Lung microvascular endothelial cell (primary cell): Measurements from ENCODE around the gene XXYLT1. TPM values are rescaled to one million over a fixed set of nuclear protein-coding genes. Genes with fewer than 3 reads are reported as not detected.
A peak's percentile ranks its signal among the peaks of the same experiment; 100 is the strongest.
"Not testable (repeated sequence)": the region's sequence is repeated elsewhere in the genome, so short reads cannot be mapped to it uniquely, and the experiment has no call there.

ENCODE experiments used
- DNase-seq, 2 donors: peaks; one replicate each; pipeline versions ENCODE4 v3.0.0 to v3.0.0-alpha.2; 2010; ENCODE audit warnings: low read depth in 2 of 2
- total RNA-seq: library from RNA; depleted of rRNA; stranded (reverse); fragments of >200 nt; gene quantifications from 2 replicates; pipeline ENCODE4 v1.2.1, GENCODE V29; 2014

The XXYLT1 gene
- total RNA-seq, 1 donor from 2014 or later, result 24.6 TPM

DNA sequence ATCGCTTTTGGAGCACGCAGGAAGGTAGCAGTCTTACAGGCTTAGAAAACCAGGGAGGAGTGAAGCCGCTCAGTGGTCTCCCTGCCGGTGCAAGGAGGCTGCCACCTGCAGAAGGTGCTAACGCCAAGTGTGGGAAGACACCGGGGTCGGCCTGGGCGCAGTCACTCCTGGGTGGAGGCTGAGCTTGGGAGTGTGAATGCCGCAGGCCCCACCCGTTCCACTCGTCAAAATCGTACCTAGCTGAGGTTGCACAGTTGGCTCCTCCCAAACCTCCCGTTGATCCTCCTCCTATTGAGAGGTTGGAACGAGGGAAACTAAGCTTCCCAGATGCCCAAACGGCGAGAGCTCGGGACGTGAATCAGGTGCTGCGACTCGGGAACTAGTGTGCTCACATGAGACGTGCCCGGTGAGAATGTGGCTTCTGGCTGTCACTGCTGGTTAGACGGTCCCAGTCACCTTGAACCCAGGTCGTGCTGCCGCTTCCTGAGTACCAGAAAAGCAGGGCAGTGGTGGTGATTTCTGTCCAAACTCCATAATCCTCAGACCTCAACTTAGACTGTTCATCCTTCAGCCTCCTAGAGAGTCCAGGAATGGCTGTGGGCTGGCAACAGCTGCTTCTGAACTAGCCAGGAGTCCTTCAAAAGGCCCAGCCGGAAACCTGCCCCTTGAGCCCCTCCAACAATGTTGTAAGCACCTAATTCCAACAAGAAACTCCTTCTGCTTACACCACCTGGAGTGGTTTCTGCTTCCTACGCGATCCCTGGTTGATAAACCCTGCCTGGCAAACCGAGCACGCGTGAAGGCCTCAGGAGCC is 156.0 kb downstream of the XXYLT1 start:
- DNase-seq, result no peak

DNA sequence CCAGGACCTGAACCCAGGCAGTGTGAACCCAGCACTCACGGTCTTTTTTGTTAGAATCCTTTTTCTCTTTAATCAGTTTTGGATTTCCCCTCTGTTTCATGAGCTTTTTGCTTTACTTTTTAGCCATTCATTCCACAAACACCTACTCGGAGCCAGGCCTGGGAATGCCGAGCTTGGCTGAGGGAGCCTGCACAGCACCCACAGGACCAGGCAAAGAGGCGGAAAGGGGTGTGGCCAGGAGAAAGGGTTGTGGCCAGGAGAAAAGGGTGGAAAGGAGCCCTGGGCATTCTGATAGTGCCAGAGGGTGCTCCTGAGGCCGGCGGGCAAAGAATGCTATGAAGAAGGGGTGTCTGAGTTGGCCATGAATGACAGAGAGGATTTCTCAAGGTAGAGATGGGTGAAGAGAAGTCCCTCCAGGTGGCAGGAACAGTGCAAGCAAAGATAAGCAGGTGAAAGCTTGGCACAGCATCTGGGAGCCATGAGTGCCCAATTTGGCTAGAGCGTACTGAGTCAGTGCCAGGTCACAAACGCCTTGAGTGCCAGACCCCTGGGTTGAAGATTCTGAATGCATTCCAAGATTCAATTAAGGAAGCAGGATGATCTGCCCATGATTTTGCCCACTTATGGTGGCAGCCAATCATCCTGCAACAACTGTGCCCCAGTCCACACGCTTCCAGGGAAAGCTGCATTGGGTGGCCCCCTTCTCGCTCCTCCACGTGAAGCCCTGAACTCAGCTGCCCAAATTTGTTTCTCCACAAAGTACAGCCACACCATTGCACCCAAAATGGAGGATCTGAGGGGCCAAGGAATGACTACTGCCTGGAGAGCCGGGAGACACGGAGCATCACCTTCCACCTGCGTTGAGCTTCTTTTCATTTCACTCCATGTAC is 157.2 kb downstream of the XXYLT1 start:
- DNase-seq, result no peak

DNA sequence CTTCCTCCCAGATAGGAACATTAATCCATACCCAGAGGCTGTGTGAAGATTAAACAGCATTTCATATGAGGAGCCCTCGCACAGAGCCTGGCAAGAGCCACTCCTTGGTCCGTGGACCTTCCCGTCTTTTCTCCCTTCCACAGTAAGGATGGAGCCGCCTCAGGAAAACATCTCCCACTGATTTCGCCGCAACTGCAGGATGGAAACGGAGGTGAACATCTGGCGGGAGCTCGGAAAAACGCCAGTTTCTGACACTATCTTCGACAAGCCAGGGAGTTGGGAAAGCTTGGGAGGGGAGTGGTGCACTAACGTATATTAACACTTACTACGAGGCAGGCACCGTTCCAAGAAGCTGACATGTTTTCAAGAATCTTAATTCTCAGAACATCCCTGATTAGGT is 157.9 kb downstream of the XXYLT1 start:
- no peak for DNase-seq

DNA sequence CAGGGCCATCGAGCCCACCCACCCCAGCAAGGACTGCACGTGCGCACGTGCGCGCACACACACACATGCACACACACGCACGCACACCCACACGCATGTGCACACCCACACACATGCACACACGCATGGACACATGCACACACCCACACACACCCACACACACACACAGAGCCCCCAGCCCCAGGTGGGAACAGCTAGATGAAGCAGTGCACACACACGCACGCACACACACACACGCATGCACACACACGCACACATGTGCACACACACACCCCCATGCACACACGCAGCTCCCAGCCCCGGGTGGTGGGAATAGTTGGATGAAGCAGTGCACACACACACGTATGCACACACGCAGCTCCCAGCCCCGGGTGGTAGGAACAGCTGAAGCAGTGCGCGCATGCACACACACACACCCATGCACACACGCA is 158.6 kb downstream of the XXYLT1 start:
- no peak for DNase-seq

DNA sequence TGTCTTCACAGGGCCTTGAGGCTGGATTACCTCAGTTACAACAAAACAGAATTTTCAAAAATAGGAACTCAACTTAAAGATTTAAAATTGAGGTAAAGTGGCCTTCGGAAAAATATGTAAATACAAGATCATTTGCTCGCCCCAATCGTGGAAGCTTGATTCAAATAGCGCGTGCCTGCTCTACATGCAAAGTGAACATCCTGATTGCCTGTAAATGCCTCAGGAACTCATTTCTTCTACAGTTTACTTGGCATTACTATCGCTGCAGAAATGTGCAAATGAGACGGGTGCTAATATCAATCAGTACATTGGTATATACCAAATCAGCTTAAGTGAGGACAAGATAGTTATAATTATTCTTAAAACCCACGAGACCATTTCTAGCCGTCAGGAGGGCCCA is 159.2 kb downstream of the XXYLT1 start:
- no peak for DNase-seq

DNA sequence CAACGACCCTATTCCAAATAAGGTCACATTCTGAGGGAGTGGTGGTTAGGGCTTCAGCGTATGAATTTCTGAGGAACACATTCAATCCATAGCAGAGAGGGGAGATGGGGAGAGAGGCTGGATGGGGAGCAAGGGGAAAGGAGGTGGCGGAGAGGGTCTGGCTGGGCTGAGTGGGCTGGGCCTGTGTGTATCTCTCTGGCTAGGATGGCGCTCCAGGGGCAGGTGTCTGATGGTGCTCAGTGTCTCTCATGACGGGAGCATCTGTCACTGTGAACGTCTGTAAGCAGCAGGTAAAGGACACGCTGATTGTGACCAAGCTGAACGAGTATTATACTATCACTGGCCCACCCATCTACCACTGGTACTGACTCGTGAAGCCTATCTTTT is 159.6 kb downstream of the XXYLT1 start:
- DNase-seq, result no peak

DNA sequence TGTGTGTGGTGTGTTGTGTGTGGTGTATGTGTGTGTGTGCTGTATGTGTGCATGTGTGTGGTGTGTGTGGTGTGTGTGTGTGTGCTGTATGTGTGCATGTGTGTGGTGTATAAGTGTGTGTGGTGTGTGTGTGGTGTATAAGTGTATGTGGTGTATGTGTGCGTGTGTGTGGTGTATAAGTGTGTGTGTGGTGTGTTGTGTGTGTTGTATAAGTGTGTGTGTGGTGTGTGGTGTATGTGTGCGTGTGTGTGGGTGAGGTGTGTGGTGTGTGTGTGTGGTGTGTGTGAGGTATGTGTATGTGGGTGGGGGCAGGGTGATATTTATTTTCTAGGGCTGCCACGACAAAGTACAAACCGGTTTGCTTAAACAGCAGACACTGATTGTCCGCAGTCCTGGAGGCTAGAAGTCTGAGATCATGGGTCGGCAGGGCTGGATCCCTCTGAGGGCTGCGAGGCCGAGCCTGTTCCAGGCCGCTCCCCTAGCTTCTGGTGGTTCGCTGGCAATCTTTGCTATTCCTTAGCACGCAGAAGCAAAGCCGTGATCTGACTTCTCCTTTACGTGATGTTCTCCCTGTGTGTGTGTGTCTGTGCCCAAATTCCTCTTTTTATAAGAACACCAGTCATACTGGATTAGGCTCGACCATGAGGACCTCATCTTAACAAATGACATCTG is 160.2 kb downstream of the XXYLT1 start:
- no peak for DNase-seq

DNA sequence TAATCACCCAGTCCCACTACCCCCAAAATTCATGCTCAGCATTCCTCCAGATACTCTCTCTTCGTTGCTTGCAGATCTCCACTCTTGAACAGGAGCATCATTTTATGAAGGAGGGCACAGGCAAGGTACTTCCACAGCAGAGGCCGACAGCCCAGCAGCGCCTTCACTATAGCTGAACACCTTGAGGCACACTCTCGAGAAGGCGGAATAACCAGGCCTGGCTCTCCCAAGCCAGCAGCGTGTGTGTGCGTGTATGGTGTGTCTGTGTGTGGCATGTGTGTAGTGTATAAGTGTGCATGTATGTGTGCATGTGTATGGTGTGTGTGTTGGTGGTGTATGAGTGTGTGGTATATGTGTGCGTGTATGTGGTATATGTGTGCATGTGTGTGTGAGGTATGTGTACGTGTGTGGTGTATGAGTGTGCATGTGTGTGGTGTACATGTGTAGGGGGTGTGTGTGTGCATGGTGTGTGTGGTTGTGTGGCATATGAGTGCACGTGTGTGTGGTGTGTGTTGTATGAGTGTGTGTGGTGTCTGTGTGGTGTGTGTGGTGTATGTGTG is 161.8 kb downstream of the XXYLT1 start:
- no peak for DNase-seq

DNA sequence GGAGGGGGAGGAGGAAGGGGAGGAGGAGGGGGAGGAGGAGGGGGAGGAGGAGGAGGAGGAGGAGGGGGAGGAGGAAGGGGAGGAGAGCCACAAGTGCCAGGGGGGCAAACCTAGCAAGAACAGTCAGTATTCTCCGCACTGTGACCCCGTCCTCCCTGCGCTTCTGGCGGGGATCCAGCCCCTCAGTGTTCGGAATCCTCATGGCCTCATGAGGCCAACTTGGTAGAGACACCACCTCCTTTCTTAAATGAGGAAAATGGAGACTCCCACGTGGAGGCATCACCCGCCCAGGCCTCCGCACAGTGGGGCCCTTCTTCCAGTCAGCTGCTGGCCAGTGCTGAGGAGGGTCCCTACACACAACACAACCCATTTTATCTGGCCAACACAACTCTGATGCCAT is 163.4 kb downstream of the XXYLT1 start:
- DNase-seq, result no peak

DNA sequence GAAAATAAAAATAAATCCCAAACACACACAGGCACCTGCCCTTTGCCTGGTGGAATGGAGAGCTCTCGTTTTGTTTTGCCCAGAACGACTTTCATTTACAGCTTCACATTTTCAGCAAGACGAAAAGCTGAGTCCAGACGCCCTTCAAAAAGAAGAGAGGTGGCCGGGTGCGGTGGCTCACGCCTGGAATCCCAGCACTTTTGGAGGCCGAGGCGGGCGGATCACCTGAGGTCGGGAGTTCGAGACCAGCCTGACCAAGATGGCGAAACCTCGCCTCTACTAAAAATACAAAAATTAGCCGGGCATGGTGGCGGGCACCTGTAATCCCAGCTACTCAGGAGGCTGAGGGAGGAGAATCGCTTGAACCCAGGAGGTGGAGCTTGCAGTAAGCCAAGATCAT is 163.9 kb downstream of the XXYLT1 start:
- DNase-seq, result not testable (repeated sequence)

DNA sequence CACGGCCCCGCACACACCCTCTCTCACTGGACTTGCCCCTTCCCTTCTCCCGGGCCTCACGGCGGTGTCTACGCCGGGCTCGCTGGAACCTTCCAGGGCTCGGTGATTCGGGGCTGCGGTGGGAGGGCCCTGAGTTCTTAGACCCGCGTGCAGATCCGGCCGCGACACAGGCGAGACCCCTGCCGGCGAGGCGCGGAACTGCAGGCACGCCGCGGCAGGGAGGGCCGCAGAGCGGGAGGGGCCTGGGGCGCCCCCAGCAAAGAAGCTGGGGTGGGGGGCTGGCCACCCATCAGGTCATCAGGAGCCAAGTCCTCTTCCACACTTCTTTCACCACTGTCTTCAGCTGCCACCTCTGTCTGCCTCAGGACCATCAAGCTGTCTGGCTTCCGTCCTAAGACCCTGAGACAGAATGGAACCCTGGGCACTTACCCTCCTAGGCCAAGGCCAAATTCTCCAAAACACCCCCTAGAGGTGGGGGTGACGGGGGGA is 164.5 kb downstream of the XXYLT1 start:
- DNase-seq, result peak; percentile 72 to 92

DNA sequence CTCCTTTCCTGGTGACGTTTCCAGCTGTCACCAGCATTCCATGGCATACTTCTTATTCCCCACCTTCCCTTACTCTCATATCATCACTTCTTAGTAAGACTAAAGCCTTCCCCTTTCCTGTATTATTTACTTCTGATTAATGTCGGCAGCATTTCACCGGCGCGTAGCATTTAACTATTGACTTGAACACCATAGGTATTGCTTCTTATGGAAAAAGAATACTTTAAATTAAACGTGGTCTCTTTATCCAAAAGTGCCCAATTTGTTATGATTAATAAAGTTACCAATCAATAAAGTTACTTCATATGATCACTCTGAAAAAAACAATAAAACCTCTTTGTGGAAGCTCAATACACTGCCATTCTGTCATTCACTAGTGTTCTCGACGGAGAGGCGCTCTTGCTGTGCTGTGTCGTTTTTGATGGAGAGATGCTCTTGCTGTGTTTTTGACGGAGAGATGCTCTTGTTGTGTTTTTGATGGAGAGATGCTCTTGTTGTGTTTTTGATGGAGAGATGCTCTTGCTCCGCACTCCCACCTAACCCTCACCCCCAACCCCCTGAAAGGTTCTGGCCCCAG is 165.0 kb downstream of the XXYLT1 start:
- DNase-seq, result peak in 1 of 2 donors; percentile 79

DNA sequence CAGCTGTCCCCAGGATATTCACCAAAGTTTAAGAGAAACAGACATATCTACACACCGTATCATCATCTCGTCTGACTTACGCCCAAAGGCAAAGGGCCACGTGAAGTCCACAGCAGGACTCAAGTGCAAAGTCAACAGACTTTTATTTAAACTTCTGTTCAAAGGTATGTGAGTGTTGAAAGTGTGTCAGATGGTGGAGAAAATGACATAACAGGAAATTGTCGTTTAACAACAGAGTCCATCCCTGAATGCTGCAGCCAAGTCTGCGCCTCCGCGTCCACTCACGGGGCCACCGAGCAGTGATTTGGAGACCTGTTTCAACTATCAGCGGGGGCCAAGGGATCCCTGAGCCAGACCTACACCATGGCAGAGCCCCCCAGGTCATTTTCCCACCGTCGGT is 165.6 kb downstream of the XXYLT1 start:
- peak in 1 of 2 donors; percentile 98 for DNase-seq

DNA sequence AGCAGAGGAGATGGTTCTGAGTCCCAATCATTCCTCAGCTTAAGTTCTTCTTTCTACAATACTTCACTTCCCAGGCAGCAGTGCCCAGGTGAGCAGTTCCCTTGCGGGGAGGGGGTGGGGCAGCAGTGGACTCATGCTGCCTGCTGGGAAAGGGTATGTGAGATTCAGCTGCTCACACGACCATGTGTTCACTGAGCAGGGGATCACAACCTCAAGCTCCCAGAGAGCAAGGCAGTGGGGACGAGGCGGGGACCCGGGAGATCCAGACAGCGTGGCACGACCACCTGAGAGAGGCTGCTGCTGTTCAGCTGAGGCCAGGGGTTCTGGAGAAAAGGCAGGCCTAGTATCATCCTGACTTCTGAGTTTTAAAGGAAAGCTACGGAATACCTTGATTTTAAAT is 166.6 kb downstream of the XXYLT1 start:
- DNase-seq, result no peak

DNA sequence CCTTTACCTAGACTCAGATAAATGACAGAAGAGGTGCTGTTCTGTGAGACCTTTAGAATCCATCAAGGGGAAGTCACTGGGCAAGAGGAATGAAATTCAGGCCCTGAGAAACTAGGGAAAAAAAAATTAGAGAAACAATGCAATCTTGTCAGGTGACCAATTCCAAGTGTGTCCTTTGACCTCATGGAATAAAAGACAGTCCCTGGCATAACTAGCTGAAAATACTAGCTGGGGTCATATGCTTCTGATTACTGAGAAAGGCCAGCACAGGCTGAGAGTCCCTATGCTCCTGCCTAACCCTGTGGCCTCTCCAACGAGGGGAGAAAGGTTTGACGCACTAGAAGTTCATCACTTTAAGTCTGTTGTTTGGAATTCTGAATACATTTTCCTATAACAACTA is 167.3 kb downstream of the XXYLT1 start:
- DNase-seq, result peak in 1 of 2 donors; percentile 21

DNA sequence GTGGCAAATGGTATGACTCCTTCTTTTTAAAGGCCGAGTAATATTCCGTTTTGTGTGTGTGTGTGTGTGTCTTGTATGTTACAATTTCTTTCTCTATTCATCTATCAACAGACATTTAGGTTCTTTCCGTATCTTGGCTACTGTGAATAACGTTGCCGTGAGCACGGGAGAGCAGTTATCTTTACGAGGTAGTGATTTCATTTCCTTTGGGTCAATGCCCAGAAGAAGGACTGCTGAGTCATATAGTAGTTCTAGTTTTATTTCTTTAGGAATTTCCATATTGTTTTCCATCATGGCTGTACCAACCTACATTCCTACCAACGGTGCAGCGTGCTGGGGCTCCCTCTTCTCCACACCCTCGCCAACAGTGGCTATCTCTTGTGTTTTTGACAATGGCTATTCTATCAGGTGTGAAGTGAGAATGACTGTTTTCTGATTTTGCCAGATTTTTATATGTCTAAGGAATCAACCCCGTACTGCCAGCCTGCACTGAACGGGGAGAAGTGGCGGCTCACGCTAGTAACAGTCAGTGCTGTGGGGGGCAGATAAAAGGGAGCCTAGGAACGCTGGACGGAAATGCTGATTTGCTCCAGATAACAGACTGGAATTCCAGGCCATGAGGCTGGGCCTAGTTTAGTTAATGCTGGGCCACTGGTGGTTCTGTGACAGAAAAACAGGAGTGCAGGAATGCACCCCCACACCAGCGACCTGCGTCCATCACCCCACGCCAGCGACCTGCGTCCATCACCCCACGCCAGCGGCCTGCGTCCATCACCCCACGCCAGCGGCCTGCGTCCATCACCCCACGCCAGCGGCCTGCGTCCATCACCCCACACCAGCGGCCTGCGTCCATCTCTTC is 168.1 kb downstream of the XXYLT1 start:
- DNase-seq, result peak; percentile 97

DNA sequence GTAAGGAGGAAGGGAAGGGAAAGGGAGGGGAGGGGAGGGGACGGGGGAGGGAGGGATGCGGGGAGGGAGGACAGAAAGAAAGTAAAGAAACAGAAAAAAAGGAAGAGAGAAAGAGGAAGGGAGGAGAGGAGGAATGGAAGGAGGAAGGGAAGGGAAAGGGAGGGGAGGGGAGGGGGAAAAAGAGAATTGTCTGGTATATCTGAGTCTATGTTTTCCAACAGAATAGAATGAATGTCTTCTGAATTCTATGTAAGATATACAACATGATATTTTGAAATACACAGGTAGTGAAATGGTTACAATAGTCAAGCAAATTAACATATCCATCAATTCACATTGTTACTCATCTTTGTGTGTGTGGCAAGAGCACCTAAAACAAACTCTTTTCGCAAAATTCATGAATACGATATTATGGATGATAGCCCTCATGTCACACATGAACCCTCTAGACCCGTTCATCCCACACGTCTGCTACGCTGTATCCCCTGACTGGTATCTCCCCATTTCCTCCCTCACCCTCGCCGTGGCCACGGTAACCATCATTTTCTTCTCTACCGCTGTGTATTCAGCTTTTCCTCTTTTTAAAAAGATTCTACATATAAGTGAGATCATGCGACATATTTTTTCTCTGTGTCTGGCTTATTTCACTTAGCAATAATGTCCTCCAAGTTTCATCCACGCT is 168.9 kb downstream of the XXYLT1 start:
- no peak for DNase-seq

DNA sequence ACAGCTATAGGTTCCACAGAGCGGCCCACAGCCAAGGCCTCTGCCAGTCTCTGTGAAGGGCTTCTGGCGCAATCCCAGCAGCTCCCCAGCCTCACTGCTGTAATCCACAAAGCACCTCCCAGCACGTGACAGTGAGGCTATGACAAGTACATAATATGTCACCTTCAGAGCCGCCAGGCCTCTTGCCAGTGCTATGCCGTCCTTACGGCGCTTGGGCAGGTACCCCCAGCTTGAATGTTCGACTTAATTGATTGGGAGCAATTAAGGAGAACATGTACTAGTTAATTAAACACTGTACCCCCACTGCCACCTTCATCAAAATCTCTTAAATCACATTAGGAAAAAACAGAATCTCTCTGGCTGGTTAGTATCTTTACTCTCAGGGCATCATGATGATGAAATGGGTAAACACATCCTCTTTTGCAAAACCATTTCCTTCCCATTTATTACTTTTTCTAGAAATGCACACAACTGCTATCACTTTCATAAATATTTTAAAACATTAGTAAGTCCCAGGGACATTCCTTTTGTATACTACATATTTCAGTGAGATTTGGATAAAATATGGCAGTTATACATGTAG is 169.9 kb downstream of the XXYLT1 start:
- DNase-seq, result peak; percentile 39 to 68
